GM12891 (cell line): ENCODE data around the gene THSD4.

Experiments used
- DNase-seq: peaks from one replicate; pipeline ENCODE4 v3.0.0; 2011; ENCODE audit warnings: low spot score; ENCODE audit not compliant: insufficient read length
- FAIRE-seq: peaks from 2 replicates; lab custom pipeline; 2011; peaks lifted over from hg19 to GRCh38; lab: Jason Lieb, UNC
- PAX5 ChIP-seq: IDR thresholded peaks from 2 replicates; pipeline ENCODE4 v1.6.1; 2011; ENCODE audit warnings: low read length, moderate library complexity, mild to moderate bottlenecking; ENCODE audit not compliant: insufficient read depth, severe bottlenecking
- POLR2A ChIP-seq: IDR thresholded peaks from 2 replicates; pipeline ENCODE4 v1.6.1; 2011; ENCODE audit warnings: low read depth, low read length, control low read depth
- POLR2AphosphoS5 ChIP-seq: IDR thresholded peaks from 2 replicates; pipeline ENCODE4 v1.6.1; 2011; ENCODE audit warnings: low read depth, low read length, control low read depth
- POU2F2 ChIP-seq: IDR thresholded peaks from 2 replicates; pipeline ENCODE4 v1.6.1; 2011; ENCODE audit warnings: low read depth, mild to moderate bottlenecking, control low read depth, low read length, moderate library complexity
- SPI1 ChIP-seq: IDR thresholded peaks from 2 replicates; pipeline ENCODE4 v1.6.1; 2011; ENCODE audit warnings: low read depth, low read length, control low read depth
- TAF1 ChIP-seq: IDR thresholded peaks from 2 replicates; pipeline ENCODE4 v1.6.1; 2011; ENCODE audit warnings: low read depth, low read length, control low read depth

Gene THSD4

DNA sequence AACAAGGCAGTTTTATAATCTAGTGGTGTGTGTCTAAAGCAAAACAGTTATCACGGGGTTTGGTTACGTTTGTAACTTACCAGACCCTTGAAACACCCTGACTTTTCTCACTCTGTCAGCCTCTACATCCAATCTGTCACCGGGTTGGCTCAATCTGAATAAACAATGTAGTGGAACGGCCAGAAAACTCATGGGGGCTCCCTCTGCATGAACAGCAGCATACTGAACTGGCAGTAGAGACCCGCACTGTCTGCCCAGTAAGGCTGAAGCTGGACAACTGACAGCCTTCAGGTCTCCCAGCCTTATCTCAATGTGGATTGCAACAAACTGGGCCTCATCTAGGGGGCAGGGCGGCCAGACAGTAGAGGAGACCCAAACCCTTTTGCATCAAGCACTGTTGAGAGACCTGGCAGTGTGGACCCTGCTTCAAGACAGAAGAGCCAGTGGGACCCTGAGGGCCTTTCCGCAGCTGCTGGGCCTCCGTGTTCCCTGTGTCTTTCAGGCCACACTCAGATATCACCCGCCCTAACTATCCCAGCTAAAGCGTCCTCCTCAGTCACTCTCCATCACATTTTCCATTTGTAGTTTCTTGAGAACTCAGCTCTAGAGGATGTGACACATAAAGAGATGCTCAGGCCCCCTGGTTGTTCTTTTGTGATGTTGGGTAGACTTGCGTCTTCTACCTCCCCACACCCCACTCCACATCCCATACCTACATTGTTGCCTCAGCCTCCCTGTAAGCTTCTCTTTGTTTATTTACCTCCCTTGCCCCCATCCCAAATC, 513.9 kb downstream of the THSD4 start:
- FAIRE-seq, result no peak
- TF ChIP-seq TAF1 (no peak), SPI1 (no peak), POU2F2 (no peak), POLR2A (no peak)

GRCh38 chr15:71629781-71630474, 514.7 kb downstream of the THSD4 start:
- TF ChIP-seq TAF1, result no peak
- no peak for TF ChIP-seq PAX5
- no peak for TF ChIP-seq SPI1
- no peak for TF ChIP-seq POLR2A
- no peak for TF ChIP-seq POU2F2
- no peak for DNase-seq
- no peak for FAIRE-seq

More for the DNA sequence above, 513.9 kb downstream of the THSD4 start:
- no peak for DNase-seq

DNA sequence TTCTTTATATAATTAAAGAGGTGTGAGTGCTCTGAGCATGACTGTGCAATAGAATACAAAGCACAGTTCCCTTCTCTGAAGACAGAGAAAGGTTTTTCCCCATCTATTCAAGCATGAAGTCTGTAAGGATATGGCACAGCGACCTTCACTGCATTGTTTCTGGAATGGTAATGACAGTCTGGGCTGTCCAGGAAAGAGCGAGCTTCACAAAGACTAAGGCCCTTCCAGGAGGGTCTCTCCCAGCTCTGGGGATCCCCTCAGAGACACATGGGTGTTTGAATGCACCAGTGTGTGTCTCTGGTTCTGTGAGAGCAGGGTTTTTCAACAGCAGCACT, 515.2 kb downstream of the THSD4 start:
- DNase-seq (no peak), FAIRE-seq (no peak)
- TF ChIP-seq PAX5 (no peak), POLR2A (no peak)

DNA sequence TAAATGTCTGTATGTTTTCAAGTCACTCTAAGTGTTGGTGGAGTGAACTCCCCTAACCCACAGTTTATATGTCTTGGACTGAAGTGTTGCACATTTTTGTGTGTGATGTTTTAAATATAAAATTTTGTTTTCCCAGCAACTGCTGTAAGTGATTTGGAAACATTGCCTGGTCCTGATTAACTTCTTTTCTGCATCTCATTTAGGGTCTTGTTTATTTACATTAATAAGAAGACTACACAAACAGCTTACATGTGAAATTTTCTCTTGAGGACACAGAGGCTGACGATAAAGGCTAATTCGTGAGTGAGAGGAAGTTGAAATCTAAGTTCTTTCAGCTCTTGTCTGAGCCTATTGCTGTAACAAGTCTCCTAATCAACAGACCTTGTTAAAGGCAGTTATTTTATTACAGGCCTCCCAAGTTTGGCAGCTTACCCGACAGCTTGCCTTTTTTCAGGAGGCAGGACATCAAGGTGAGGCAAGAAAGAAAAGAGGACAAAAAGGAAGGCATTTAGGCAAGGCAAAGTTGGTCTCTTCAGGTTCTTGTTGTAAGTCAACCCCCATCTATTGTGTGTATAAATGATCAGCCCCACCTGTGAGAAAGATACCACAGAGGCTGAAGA, 517.4 kb downstream of the THSD4 start:
- DNase-seq, result no peak
- FAIRE-seq, result no peak
- TF ChIP-seq POU2F2 (no peak), SPI1 (no peak), POLR2A (no peak), POLR2AphosphoS5 (no peak), PAX5 (no peak), TAF1 (no peak)

DNA sequence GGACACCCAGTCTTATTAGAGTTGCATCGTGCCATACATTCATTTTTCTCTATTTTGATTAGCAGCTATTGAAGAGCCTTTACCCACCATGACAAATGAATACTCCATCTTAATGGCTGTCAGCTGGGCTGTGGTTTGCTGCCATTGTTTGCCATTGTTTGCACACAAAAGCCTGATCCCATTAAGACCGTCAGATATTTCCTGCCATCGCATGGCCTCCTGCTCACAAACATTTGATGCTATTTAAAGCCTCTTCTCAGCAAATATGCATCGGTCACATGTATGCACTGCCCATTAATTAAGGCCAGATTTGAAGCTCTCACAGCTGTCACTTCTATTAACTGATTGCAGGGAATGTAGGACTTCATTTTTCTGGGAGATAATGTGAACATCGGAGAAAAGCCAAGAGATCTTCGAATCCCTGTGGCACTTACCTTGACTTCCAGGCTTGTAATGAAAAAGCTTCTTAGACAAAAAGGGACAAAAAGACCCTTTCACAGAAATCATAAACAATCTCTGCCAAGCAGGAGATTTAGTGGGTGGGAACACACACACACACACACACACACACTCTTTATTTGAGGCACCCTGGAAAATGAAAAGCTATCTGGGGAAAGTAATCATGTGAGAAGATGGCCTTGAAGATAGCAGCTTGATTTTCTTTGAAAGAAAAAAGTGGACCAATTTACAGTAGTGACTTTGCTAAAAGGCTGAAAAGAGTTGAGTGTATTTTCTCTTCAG, 519.7 kb downstream of the THSD4 start:
- DNase-seq (no peak), FAIRE-seq (no peak)
- TF ChIP-seq POLR2A, result no peak
- TF ChIP-seq POLR2AphosphoS5, result no peak
- no peak for TF ChIP-seq PAX5
- no peak for TF ChIP-seq SPI1

- TF ChIP-seq TAF1, result no peak
- no peak for TF ChIP-seq SPI1
- TF ChIP-seq POLR2A, result no peak
- TF ChIP-seq PAX5, result no peak
- TF ChIP-seq POU2F2, result no peak
- TF ChIP-seq POLR2AphosphoS5, result no peak
- no peak for DNase-seq
- no peak for FAIRE-seq
These were observed 520.5 kb downstream of the THSD4 start for GRCh38 chr15:71635735-71636134.

GRCh38 chr15:71638876-71639275, 523.6 kb downstream of the THSD4 start:
- TF ChIP-seq POLR2A (no peak), SPI1 (no peak), PAX5 (no peak), POU2F2 (no peak), POLR2AphosphoS5 (no peak), TAF1 (no peak)
- no peak for FAIRE-seq
- DNase-seq, result no peak

DNA sequence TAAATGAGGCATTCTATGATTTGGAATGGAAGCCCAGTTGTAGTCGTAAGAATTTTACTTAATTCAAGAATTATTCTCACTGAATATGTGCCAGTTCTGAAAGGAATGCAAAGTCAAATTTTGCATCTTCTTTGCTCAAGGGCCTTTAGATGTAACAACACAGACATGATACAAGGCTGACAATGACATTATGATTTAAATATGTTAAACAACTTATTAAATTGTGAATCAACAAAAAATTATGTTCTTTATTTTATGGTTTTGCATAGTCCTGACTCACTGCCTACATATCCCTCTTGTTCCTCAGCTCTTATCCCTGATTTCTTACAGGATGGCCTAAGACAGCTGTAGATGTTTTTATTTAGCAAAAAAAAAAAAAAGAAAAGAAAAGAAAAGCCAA, 524.2 kb downstream of the THSD4 start:
- no peak for FAIRE-seq
- no peak for DNase-seq
- TF ChIP-seq POLR2A (no peak), TAF1 (no peak), POU2F2 (no peak), POLR2AphosphoS5 (no peak), PAX5 (no peak), SPI1 (no peak)

- FAIRE-seq, result no peak
- no peak for TF ChIP-seq POLR2AphosphoS5
- no peak for TF ChIP-seq POLR2A
- no peak for TF ChIP-seq TAF1
- no peak for TF ChIP-seq POU2F2
- no peak for TF ChIP-seq PAX5
- no peak for DNase-seq
These were observed 528.6 kb downstream of the THSD4 start for GRCh38 chr15:71643918-71644317.

DNA sequence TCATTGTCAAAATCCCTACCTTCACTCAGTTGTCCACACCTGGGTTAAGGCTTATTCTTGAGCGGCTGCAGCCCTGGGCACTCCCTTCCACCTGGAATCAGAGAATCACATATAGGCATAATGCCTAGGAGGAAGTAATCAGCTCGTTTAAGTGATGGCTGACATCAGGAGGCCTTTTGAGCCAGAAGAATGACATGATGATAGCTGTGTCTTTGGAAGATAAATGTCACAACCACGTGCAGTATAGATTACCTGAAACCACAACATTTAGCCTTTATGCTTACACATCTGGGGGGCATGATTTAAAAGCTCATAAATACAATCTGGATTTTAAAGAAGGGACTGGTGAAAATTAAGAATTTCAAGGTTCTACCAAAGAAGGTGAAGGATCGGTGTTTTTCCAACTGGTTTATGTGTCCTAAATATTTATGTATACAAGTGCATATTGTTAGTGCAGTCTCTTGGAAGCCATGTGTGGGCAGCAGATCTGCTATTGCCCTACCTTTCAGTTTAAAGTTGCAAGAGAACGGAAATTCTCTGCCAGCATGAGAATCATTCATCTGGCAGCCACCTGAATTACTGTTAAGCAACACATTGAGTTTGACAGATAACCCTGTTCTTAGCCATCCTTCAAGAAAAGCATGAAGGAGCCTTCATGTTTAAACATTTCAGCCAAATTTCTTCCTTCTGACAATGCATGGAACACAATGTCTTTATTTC, 531.7 kb downstream of the THSD4 start:
- TF ChIP-seq TAF1, result no peak
- no peak for TF ChIP-seq SPI1
- no peak for TF ChIP-seq POLR2AphosphoS5
- DNase-seq (no peak), FAIRE-seq (no peak)
